C4-2B (cell line): ENCODE results near the gene NDUFB2.

Experiments used
- CTCF ChIP-seq: fragments of 450-650 bp; conservative IDR thresholded peaks from 2 replicates; pipeline ENCODE4 v1.5.1; 2017; ENCODE audit warnings: mild to moderate bottlenecking
- ZFX ChIP-seq: fragments of 450-650 bp; IDR thresholded peaks from 2 replicates; pipeline ENCODE4 v1.6.1; 2017

- TF ChIP-seq ZFX (no peak), CTCF (no peak)
Observed at GRCh38 chr7:140686921-140687320, 9.6 kb upstream of the NDUFB2 start.
